GM21529 (cell line): ENCODE results near the gene TFF3.

ENCODE experiments used
- ATAC-seq: cut with Tn5 transposase; IDR thresholded peaks from one replicate; pipeline ENCODE4 v1.9.1; 2021; ENCODE audit not compliant: unreplicated experiment

TFF3 gene

GRCh38 chr21:42272984-42273600 is 42.1 kb downstream of the TFF3 start:
- no peak for ATAC-seq

DNA sequence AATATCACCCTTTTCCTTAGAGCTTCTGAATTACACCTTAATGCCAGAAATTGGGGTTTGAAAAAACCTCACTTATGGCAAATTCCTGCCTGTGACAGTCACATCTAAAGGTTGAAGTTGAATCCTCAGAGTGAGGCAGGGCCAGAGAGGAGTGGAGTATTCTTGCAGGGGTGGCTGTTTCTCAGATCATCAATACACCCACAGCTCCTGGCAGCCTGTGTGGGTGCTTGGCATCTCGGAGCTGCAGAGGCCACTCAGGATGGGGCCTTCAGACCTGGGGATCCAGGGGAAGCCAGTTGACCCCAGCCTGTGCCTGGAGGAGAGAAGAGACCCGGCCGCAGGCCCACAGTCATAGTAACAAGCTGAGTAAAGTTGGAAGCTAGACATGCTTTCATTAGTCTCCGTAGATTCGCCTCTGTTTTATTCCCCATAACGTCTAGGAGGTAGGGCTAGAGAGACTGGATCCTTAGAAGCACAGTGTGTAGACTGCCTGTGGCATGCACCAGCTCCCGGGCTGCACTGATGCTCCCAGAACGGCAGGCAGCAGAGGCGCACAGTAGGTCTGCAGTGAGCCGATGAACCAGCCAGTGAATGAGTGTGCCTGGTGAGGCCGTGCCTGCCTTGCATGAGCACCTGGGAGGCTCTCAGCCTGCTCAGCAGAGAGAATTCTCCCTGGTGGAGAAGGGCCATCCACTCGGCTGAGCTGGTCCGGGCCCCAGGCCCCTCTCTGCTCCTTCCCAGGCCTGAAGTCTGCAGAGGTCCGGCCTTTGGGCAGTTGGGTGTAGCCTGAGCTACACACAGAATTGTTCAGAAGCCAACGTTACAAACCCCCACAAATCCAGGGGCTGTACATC is 42.9 kb downstream of the TFF3 start:
- no peak for ATAC-seq

GRCh38 chr21:42271065-42271464 is 44.1 kb downstream of the TFF3 start:
- ATAC-seq, result no peak

- ATAC-seq, result no peak
These were observed 45.8 kb downstream of the TFF3 start for GRCh38 chr21:42269386-42269785.

GRCh38 chr21:42266971-42267556 is 48.1 kb downstream of the TFF3 start:
- ATAC-seq, result no peak

DNA sequence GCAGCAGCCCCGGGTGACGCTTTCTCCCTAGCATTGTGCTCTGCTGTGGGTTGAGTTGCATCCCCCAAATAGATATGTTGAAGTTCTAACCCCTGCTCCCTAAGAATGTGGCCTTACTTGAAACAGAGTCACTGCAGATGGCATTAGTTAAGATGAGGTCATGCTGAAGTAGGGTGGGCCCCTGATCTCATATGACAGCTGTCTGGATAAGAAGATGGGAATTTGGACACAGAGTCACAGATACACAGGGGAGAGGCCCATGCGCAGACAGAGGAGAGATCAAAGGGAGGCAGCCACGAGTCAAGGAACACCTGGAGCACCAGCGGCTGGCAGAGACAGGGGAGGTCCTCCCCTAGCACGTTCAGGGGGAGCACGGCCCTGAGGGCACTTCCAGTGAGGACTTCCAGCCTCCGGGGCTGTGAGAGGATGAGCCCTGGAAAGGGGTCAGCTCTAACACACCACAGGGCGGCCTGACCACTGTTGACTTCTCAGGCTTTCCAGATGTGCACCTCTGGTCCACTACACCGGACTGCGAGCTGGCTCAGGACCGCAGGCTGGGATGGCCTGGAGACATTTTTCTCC is 49.9 kb downstream of the TFF3 start:
- ATAC-seq, result no peak

DNA sequence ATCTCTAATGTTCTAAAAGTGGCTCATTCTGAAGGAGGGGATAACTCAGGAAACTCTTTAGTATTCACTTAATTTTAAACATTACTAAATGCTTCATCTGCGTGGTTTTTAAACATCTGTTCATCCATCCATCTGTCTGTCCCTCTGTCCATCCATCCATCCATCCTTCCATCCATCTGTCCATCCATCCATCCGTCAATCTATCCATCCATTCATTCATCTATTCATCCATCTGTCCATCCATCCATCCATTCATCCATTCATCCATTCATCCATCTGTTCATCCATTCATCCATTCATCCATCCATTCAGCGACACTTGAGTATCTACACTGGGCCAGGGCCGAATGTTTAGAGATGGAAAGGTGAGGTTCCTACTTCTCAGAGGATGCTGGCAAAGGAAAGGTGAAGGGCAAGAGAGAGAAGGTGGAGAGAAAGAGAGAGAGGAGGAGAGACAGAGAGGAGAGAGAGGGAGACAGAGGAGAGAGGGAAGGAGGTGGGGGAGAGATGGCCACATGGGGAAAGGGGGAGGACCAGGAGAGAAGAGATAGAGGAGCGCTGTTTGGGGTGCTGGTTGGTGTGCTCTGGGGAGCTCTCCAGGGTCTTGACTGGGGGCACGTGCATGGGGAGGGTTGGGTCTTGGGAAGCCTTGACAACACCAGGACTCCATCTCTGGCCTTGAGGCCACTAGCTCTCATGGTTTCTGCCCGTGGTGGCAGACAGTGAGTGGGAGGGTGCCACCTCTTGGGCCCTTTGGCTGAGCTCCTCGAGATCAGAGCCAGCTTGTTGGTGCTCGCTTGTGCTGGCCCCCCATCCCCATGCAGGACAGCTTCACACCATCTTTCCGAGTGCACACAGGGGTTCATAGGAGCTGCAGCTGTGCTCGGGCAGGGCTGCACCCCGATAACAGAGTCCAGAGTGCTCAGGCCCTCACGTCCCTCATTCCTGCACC is 50.7 kb downstream of the TFF3 start:
- no peak for ATAC-seq

- ATAC-seq, result no peak
These were observed 51.5 kb downstream of the TFF3 start for GRCh38 chr21:42263591-42264131.

DNA sequence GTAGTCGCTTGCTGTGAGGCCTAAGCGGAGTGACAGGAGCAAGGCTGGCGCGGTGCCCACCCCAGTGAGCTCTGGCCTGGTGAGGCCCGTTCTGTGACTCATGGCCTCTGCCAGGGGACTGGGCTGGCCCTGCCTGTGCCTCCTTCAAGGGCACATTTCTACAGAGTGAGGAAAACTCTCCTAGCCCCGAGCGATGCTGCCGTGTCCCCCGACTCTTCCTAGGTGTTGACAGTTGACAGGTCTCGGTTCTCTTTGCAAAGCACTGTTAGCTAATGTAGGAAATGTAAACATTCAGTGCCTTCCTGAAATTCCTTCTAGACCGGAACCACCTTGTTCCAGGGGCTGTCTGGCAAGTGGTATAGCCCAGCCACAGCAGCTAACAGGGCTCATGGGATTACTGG is 52.4 kb downstream of the TFF3 start:
- no peak for ATAC-seq

DNA sequence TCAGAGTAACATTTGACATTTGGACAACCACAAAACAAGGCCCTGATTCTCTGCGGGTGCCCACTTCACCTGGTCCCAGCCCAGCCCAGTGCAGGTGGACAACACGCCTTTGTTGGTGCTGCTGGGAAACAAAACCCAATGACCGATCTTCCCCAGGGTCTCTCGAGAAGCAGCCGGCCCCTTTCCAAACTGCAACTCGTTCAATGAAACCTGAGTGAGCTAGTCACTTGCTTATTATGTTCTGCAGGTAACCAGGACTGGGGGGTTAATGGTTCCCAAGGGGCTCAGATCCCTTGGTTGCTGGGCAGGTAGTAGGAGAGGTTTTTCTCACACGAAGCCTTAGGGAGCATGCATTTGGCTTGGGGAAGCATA is 53.4 kb downstream of the TFF3 start:
- no peak for ATAC-seq
